Right ventricle myocardium superior (tissue), 1 donor: Measurements from ENCODE around the gene GCC2. TPM values are rescaled to one million over a fixed set of nuclear protein-coding genes. Genes with fewer than 3 reads are reported as not detected.

Source experiments
- ATAC-seq: fragments of 200-7000 bp; cut with Tn5 transposase; one replicate; pipeline ENCODE4 v1.9.1; 2020; ENCODE audit warnings: mild to moderate bottlenecking; ENCODE audit not compliant: poor library complexity
- DNase-seq: peaks from one replicate; pipeline ENCODE4 v3.0.0-alpha.2; 2020
- intact Hi-C: fragments of 100-400 bp; cut with DNase I; formaldehyde crosslinking; loops from one replicate; pipeline ENCODE4 v1.11.2; 2022
- long read RNA-seq: library from polyadenylated mRNA; unstranded; transcript quantifications from one replicate; pipeline ENCODE4 v2.0.0, GENCODE V29; 2021
- total RNA-seq: library from RNA; stranded (reverse); fragmentation: NEBNext Ultra II Directional; extraction: Animal tissue kit (Norgen Biotek cat#: 25700); gene quantifications from one replicate; pipeline ENCODE4 v1.2.1, GENCODE V29; 2021
- donor health status: DM: no; HTN: yes; CAD: no; lungs with severe emphysema.

GCC2 gene, protein sequence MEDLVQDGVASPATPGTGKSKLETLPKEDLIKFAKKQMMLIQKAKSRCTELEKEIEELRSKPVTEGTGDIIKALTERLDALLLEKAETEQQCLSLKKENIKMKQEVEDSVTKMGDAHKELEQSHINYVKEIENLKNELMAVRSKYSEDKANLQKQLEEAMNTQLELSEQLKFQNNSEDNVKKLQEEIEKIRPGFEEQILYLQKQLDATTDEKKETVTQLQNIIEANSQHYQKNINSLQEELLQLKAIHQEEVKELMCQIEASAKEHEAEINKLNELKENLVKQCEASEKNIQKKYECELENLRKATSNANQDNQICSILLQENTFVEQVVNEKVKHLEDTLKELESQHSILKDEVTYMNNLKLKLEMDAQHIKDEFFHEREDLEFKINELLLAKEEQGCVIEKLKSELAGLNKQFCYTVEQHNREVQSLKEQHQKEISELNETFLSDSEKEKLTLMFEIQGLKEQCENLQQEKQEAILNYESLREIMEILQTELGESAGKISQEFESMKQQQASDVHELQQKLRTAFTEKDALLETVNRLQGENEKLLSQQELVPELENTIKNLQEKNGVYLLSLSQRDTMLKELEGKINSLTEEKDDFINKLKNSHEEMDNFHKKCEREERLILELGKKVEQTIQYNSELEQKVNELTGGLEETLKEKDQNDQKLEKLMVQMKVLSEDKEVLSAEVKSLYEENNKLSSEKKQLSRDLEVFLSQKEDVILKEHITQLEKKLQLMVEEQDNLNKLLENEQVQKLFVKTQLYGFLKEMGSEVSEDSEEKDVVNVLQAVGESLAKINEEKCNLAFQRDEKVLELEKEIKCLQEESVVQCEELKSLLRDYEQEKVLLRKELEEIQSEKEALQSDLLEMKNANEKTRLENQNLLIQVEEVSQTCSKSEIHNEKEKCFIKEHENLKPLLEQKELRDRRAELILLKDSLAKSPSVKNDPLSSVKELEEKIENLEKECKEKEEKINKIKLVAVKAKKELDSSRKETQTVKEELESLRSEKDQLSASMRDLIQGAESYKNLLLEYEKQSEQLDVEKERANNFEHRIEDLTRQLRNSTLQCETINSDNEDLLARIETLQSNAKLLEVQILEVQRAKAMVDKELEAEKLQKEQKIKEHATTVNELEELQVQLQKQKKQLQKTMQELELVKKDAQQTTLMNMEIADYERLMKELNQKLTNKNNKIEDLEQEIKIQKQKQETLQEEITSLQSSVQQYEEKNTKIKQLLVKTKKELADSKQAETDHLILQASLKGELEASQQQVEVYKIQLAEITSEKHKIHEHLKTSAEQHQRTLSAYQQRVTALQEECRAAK (N-terminal part only)
- 22.7 TPM for total RNA-seq
- long read RNA-seq, full-length matches to known transcripts, result 1 of 5 reads
- long read RNA-seq, partial matches to known transcripts, result 2 of 5 reads
- long read RNA-seq, other reads (novel, unspliced or antisense), result 2 of 5 reads

DNA sequence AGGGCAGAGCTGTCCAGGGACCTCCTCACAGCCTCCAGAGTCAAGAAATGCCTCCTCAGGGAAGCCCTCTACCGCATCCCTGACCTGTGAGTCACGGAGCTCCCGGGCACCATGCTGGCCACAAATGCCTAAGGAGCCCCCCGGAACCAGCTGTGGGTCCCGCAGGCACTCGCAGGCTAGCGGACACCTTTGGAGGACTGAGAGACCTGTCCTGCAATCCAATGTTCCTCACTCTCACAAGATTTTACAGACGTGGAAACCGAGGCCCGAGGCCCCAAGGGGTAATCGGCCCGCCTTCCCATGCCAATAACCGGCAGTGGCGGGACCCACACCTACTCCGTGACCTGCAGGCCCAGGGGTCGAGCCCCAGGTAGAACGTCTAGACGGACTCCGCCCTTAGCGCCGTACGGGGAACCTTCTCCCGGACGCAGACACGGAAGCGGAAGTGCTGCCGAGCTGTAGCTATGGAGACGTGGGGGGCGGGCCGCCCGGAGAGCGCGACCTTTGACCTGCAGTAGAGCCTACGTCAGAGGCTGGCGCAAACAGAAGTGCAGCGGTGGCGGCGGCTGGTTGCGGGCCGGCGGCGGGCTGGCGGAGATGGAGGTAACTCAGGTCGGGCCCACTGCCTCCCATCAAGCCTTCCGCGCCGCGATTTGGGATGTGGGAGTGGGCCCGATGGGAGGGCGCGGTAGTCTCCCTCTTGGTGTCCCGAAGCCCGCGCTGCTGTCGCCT lies at the start of gene GCC2:
Gene GCC2, plus strand, starts transcription at position 529 of the 732 bp plus-strand sequence. Its CDS starts 69 bp downstream, at position 598.
- intact Hi-C loops, result no loop called here
- DNase-seq, result peak; percentile 97
- peak; percentile 100 for ATAC-seq

- no peak for ATAC-seq
- intact Hi-C loops, result no loop called here
Measured at GRCh38 chr2:108399479-108399878, 49.5 kb upstream of the GCC2 start.

DNA sequence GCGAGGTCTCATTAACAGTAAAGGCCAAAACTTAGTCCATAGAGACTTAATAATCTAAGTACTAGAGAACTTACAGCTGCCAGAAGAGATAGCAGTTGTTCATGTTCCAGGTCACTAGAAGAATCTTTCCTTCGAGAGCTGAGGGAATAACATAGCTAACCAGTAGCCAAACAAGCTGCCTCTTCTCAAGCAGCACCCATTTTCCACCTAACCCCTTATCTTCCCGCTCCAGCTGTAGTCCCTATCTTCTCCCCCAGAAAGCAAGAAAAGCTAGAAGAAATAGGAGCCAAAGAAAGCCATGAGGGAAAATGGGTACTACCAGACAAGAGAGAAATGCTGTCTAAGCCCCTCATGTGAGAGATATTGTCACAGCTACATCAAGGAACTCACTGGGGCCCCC lies 47.2 kb upstream of the GCC2 start:
- intact Hi-C loops, result no loop called here
- DNase-seq (no peak), ATAC-seq (no peak)

More at GRCh38 chr2:108399479-108399878, 49.5 kb upstream of the GCC2 start:
- no peak for DNase-seq

DNA sequence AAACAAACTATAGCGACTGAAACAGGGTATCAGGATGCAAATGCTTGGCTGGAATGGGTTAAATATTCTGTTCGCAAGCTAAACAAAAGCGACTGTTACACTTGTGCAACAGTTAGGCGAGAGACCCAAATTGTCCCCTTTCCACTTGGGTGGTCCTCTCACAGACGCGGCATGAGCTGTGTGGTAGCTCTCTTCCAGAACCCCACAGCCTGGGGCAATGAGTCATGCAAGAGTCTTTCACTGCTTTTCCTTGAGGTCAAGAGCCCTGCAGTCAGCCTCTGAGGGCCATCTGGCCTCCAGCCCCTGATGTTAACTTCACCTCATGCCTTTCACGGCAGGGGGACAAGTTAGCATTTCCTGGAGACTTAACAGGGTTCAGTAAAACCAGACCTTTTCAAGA lies 45.5 kb upstream of the GCC2 start:
- ATAC-seq (no peak), DNase-seq (no peak)
- intact Hi-C loops, result no loop called here

GRCh38 chr2:108404784-108405397 lies 44.1 kb upstream of the GCC2 start:
- intact Hi-C loops, result no loop called here
- DNase-seq (no peak), ATAC-seq (no peak)

GRCh38 chr2:108407864-108408729 lies 40.9 kb upstream of the GCC2 start:
- no peak for ATAC-seq
- intact Hi-C loops, result no loop called here
- DNase-seq, result no peak

DNA sequence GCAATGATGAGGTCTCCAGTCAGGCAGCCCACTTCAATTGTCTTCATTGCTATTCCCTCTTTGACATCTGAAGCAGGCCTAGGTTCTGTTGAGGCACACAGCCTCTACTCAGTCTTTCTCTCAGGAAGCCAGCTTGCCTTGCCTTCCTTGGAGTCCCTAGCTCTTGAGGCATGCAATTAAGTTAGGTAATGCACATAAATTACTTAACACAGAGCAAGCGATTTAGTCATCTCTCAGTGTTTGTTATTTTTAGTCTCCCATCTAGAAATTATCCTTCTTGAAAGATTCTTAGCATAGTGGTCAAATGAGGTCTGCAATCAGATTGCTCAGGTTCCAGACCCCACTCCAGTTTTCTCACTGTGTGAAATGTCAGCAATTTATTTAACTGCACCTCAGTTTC lies 39.2 kb upstream of the GCC2 start:
- intact Hi-C loops, result no loop called here
- ATAC-seq (no peak), DNase-seq (no peak)

GRCh38 chr2:108412995-108413710 lies 35.9 kb upstream of the GCC2 start:
- no peak for ATAC-seq

GRCh38 chr2:108413711-108414095 lies 35.3 kb upstream of the GCC2 start:
- DNase-seq, result no peak
- ATAC-seq, result no peak
- intact Hi-C loops, result no loop called here

More at GRCh38 chr2:108412995-108413710, 35.9 kb upstream of the GCC2 start:
- no peak for DNase-seq
- intact Hi-C loops, result no loop called here

DNA sequence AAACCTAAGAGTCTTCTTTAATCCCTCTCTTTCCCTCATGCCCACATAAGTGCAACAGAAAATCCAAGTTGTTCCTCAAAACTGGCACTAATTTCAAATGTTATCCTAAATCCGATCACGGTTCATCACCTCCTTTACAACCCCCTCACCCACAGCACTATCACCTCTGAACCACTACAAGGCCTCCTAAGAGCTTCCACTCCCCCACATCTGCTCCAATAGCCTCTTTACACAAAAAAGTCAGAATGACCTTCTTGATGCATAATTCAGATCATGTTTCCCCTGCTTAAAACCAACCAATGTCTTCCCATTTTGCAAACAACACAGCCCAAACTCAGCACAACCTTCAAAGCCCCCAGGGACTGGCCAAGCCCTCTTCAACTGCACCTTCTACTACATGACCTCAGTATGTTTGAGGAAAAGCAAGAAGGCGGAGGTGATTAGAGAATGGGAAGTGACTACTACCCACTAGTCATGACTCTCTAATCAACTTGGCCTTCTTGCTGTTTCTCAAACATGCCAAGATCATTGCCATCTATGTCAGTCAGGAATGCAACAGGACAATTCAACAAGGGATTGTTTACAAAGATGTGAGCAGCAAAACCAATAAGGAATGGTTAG lies 34.6 kb upstream of the GCC2 start:
- DNase-seq, result no peak
- intact Hi-C loops, result no loop called here
- ATAC-seq, result no peak

DNA sequence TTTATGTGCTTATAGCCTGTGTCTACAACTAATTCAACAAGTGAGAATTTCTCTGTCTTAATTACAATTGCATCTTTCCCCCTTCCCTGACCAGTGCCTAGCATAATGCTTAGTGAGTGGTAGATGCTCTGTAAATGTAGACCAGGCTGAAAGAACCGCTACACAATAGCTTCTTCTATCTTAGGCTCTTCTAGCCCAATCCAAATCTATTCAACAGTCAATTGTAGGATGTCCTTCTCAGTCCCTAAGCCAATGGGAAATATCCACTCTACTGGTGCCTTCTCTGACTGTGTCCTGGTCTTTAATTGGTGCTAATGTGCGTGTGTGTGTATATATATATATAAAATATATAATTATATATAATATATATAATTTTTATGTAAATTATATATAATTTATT lies 34.1 kb upstream of the GCC2 start:
- ATAC-seq (no peak), DNase-seq (no peak)
- intact Hi-C loops, result no loop called here

DNA sequence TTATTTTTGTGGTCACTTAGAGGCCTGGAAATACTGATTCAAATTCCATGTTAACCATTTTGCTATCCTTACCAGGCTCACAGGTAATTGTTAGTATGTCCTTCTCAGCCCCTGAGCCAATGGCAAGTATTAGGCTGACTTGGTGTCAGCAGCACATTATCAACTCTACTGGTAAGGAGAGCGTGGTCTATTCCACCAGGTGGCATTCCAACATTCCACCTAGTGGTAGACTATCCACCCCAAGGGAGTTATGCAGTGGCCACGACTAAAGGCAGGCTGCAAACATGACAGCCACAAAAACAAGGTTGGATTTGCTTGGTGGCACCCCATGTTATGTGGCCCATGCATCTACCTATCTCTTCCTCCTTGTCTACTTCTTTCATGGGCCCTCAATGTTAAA lies 31.8 kb upstream of the GCC2 start:
- ATAC-seq (no peak), DNase-seq (no peak)
- intact Hi-C loops, result no loop called here

GRCh38 chr2:108418416-108418815 lies 30.6 kb upstream of the GCC2 start:
- intact Hi-C loops, result no loop called here
- DNase-seq, result no peak

GRCh38 chr2:108423067-108423466 lies 25.9 kb upstream of the GCC2 start:
- DNase-seq, result no peak
- intact Hi-C loops, result no loop called here
- ATAC-seq, result no peak

More at GRCh38 chr2:108418416-108418815, 30.6 kb upstream of the GCC2 start:
- ATAC-seq, result no peak

DNA sequence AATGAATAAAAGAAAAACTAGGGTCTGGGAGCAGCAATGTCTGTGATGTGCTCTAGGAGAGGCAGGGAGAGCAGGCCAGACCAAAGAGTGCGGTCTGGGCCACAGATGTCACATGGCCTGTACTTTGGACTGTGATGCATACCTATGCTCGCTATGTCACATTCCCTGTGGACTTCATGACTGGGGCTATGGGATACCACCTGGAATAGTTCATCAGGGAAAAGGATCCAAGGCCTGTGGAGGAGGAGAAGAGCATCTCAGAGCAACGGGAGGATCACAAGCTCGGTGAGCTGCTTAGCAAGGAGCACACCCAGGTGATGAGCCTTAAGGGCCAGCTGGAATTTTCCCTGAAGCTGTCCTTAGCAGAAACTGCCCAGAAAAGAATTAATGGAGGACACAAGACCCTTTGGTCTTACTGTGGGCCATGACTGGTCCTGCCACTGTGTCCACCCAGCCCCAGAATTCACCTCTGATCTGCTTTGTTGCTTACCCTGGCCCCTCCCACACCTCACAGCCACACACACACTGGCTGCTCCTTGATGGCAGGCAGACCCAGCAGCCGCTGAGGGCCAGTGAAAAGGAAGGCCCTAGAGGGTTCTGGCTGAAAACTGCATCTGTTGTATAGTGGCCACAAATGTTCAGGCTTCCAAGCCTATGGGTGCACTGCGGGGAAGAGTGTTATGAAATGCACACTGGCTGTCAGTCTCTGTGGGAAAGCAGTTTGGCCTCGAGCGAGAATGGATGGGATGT lies 25.3 kb upstream of the GCC2 start:
- DNase-seq (no peak), ATAC-seq (no peak)
- intact Hi-C loops, result no loop called here
